Body of pancreas (tissue), 4 donors: ENCODE measurements around the gene MMRN1.

ENCODE experiments used
- POLR2A ChIP-seq, 3 donors: fragments of 450-650 bp; IDR thresholded peaks; one replicate each; pipeline ENCODE4 v1.6.1; 2016; ENCODE audit warnings: antibody characterized with exemption in 3 of 3, mild to moderate bottlenecking in 2 of 3
- TF ChIP-seq, protein P1 (sequence below), 7 experiments: fragments of 450-650 bp in 4 of 7; fragments of 200-600 bp in 3 of 7; sonication (generic) in 3 of 7; IDR thresholded peaks; one replicate each; pipeline ENCODE4 v1.5.1; 2016 to 2019; ENCODE audit warnings: antibody characterized with exemption in 7 of 7

DNA sequence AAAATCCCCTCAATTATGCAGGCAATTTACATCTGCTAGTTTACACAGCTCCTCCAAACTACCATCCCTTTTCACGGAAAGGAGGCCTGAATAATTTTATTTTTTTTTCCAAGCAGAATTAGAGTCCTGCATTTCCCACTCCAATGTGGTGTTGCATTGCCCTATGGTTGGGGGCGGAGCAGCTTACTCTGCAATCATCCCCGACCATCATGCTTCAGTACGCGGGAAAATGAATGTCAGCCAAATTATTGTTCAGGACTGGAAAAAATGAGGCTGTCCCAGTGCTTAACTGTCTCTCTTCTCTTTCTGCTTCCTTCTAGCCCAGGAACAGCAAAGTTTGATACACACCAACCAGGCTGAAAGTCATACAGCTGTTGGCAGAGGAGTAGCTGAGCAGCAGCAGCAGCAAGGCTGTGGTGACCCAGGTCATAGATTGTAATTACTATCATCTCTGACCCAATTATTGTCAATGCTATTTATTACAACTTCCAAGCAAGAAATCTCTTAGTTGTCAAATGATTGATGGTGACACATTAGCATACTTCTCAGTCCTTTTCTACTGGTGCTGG is 28.3 kb downstream of the MMRN1 start:
- TF ChIP-seq, protein P1, sequence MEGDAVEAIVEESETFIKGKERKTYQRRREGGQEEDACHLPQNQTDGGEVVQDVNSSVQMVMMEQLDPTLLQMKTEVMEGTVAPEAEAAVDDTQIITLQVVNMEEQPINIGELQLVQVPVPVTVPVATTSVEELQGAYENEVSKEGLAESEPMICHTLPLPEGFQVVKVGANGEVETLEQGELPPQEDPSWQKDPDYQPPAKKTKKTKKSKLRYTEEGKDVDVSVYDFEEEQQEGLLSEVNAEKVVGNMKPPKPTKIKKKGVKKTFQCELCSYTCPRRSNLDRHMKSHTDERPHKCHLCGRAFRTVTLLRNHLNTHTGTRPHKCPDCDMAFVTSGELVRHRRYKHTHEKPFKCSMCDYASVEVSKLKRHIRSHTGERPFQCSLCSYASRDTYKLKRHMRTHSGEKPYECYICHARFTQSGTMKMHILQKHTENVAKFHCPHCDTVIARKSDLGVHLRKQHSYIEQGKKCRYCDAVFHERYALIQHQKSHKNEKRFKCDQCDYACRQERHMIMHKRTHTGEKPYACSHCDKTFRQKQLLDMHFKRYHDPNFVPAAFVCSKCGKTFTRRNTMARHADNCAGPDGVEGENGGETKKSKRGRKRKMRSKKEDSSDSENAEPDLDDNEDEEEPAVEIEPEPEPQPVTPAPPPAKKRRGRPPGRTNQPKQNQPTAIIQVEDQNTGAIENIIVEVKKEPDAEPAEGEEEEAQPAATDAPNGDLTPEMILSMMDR (IDR thresholded peaks at IDR 0.05): no peak
- TF ChIP-seq POLR2A (IDR thresholded peaks at IDR 0.05): no peak
